Hepatic stellate cell (primary cell): Measurements from ENCODE around the gene ZIC2.
"Not testable (repeated sequence)": the region's sequence is repeated elsewhere in the genome, so short reads cannot be mapped to it uniquely, and the experiment has no call there.

Experiments
- DNase-seq: peaks from one replicate; pipeline ENCODE4 v3.0.0; 2011; ENCODE audit warnings: low spot score

Gene ZIC2

GRCh38 chr13:99981735-99982035, at the start of gene ZIC2:
Gene ZIC2, plus strand, starts transcription at chr13:99981784. Its CDS starts 281 bp downstream, at chr13:99982065.
- DNase-seq: no peak

- DNase-seq: no peak
These were observed 48.7 kb upstream of the ZIC2 start for GRCh38 chr13:99932912-99933311.

GRCh38 chr13:99935772-99936171, 45.8 kb upstream of the ZIC2 start:
- DNase-seq: no peak

- no peak for DNase-seq
These were observed 42.9 kb upstream of the ZIC2 start for GRCh38 chr13:99938635-99939034.

GRCh38 chr13:99941086-99941485, 40.5 kb upstream of the ZIC2 start:
- DNase-seq: no peak

GRCh38 chr13:99941911-99942310, 39.7 kb upstream of the ZIC2 start:
- DNase-seq: no peak

- no peak for DNase-seq
These were observed 37.5 kb upstream of the ZIC2 start for GRCh38 chr13:99944102-99944501.

- DNase-seq: no peak
These were observed 37.0 kb upstream of the ZIC2 start for GRCh38 chr13:99944606-99945005.

GRCh38 chr13:99945515-99945914, 36.1 kb upstream of the ZIC2 start:
- DNase-seq: not testable (repeated sequence)

GRCh38 chr13:99947666-99948065, 33.9 kb upstream of the ZIC2 start:
- DNase-seq: no peak

GRCh38 chr13:99948411-99948810, 33.2 kb upstream of the ZIC2 start:
- no peak for DNase-seq

GRCh38 chr13:99948907-99949678, 32.5 kb upstream of the ZIC2 start:
- DNase-seq: no peak

GRCh38 chr13:99949679-99950413, 31.7 kb upstream of the ZIC2 start:
- DNase-seq: no peak

GRCh38 chr13:99951666-99952065, 29.9 kb upstream of the ZIC2 start:
- not testable (repeated sequence) for DNase-seq

GRCh38 chr13:99953138-99953755, 28.3 kb upstream of the ZIC2 start:
- DNase-seq: no peak

- DNase-seq: no peak
These were observed 26.4 kb upstream of the ZIC2 start for GRCh38 chr13:99955107-99955746.

GRCh38 chr13:99955747-99956472, 25.7 kb upstream of the ZIC2 start:
- DNase-seq: no peak

- DNase-seq: no peak
These were observed 24.9 kb upstream of the ZIC2 start for GRCh38 chr13:99956473-99957349.

- DNase-seq: no peak
These were observed 23.0 kb upstream of the ZIC2 start for GRCh38 chr13:99958406-99959126.

GRCh38 chr13:99959127-99959539, 22.5 kb upstream of the ZIC2 start:
- DNase-seq: no peak
